DND-41 (cell line): Measurements from ENCODE around the gene SIL1.

Experiments
- ATAC-seq: fragments of 200-7000 bp; cut with Tn5 transposase; 3 replicates; pipeline ENCODE4 v1.9.1; 2021; ENCODE audit warnings: low read depth; ENCODE audit not compliant: insufficient read depth
- DNase-seq: peaks from one replicate; pipeline ENCODE4 v3.0.0-alpha.2; 2020
- H2AFZ ChIP-seq: 2 replicates; pipeline ENCODE4 v1.6.0; 2012; ENCODE audit warnings: low read depth, low read length
- H3K27ac ChIP-seq: 2 replicates; pipeline ENCODE4 v1.5.1; 2012; ENCODE audit warnings: low read length, inconsistent platforms
- H3K27me3 ChIP-seq: fragments of 200-600 bp; sonication (generic); 2 replicates; pipeline ENCODE4 v1.6.0; 2012; ENCODE audit warnings: low read length, mild to moderate bottlenecking, inconsistent platforms; ENCODE audit not compliant: insufficient read depth, poor library complexity
- H3K36me3 ChIP-seq: 2 replicates; pipeline ENCODE4 v1.5.1; 2012; ENCODE audit warnings: low read length, inconsistent platforms; ENCODE audit not compliant: insufficient read depth
- H3K4me1 ChIP-seq: 2 replicates; pipeline ENCODE4 v1.5.1; 2012; ENCODE audit warnings: mild to moderate bottlenecking, low read length; ENCODE audit not compliant: insufficient read depth
- H3K4me2 ChIP-seq: 2 replicates; pipeline ENCODE4 v1.6.0; 2012; ENCODE audit warnings: mild to moderate bottlenecking, moderate library complexity, low read length, inconsistent platforms; ENCODE audit not compliant: insufficient read depth
- H3K4me3 ChIP-seq, 2 experiments: fragments of 200-600 bp in 1 of 2; shearing (Covaris generic) in 1 of 2; 2 replicates each; pipeline ENCODE4 v1.5.1; 2012 to 2016; ENCODE audit warnings: inconsistent platforms in 2 of 2, low read length in 2 of 2, mild to moderate bottlenecking in 2 of 2, low read depth in 1 of 2, moderate library complexity in 1 of 2
- H3K79me2 ChIP-seq: 2 replicates; pipeline ENCODE4 v1.6.0; 2012; ENCODE audit warnings: low read length, inconsistent platforms; ENCODE audit not compliant: insufficient read depth
- H3K9ac ChIP-seq: 2 replicates; pipeline ENCODE4 v1.6.0; 2012; ENCODE audit warnings: low read depth, mild to moderate bottlenecking, inconsistent platforms, low read length, moderate library complexity
- H3K9me3 ChIP-seq: 2 replicates; pipeline ENCODE4 v1.5.1; 2012; ENCODE audit warnings: low read length, moderate library complexity, mild to moderate bottlenecking, inconsistent platforms; ENCODE audit not compliant: insufficient read depth, severe bottlenecking
- H4K20me1 ChIP-seq: 2 replicates; pipeline ENCODE4 v1.6.0; 2012; ENCODE audit warnings: low read length; ENCODE audit not compliant: insufficient read depth
- CTCF ChIP-seq: IDR thresholded peaks from 2 replicates; pipeline ENCODE4 v1.5.1; 2012; ENCODE audit warnings: borderline replicate concordance, low read length, moderate library complexity, mild to moderate bottlenecking; ENCODE audit not compliant: poor library complexity, severe bottlenecking; ENCODE audit errors: extremely low read depth
- EZH2 ChIP-seq: IDR thresholded peaks from 3 replicates; pipeline ENCODE4 v1.6.1; 2012; ENCODE audit warnings: borderline replicate concordance, low read depth, mild to moderate bottlenecking, moderate library complexity, low read length, inconsistent platforms; ENCODE audit not compliant: severe bottlenecking

Gene SIL1

GRCh38 chr5:139079225-139079990, 118.8 kb downstream of the SIL1 start:
- H3K4me2 ChIP-seq, result no peak overlapping the region
- 0 out of 2 replicates have a peak, but pooled peaks cover 4% of the 10 kb centered on the region for H4K20me1 ChIP-seq
- H3K79me2 ChIP-seq, result no peaks in the 10 kb centered on the region
- no peaks in the 10 kb centered on the region for H3K36me3 ChIP-seq
- ATAC-seq (no peak), DNase-seq (no peak)
- no peak overlapping the region for H3K4me3 ChIP-seq
- H3K27me3 ChIP-seq, result no peaks in the 10 kb centered on the region
- H2AFZ ChIP-seq, result no peak overlapping the region
- H3K9ac ChIP-seq, result no peak overlapping the region
- peaks cover 17% of the 10 kb centered on the region for H3K4me1 ChIP-seq
- no peaks in the 10 kb centered on the region for H3K9me3 ChIP-seq
- H3K27ac ChIP-seq, result no peak overlapping the region
- TF ChIP-seq CTCF (no peak), EZH2 (no peak)

- Histone ChIP-seq H3K9me3 (no peaks in the 10 kb centered on the region), H3K4me3 (no peak overlapping the region), H4K20me1 (0 out of 2 replicates have a peak, but pooled peaks cover 4% of the 10 kb centered on the region), H3K79me2 (no peaks in the 10 kb centered on the region), H3K36me3 (no peaks in the 10 kb centered on the region), H3K9ac (no peak overlapping the region), H3K4me1 (peaks cover 17% of the 10 kb centered on the region), H3K27me3 (no peaks in the 10 kb centered on the region), H3K4me2 (peak overlapping the region; percentile 23; the same call in 1 of the 2 replicates), H2AFZ (no peak overlapping the region), H3K27ac (peak overlapping the region; percentile 52)
- TF ChIP-seq CTCF, result peak; percentile 40
- no peak for TF ChIP-seq EZH2
- ATAC-seq (peak; percentile 94), DNase-seq (peak; percentile 61)
Observed at GRCh38 chr5:139078345-139078744, 119.8 kb downstream of the SIL1 start.

GRCh38 chr5:139077899-139078298, 120.3 kb downstream of the SIL1 start:
- Histone ChIP-seq H3K4me2 (no peak overlapping the region), H3K4me1 (peaks cover 17% of the 10 kb centered on the region), H2AFZ (no peak overlapping the region), H3K36me3 (no peaks in the 10 kb centered on the region), H4K20me1 (0 out of 2 replicates have a peak, but pooled peaks cover 4% of the 10 kb centered on the region), H3K4me3 (no peak overlapping the region), H3K27ac (no peak overlapping the region), H3K9ac (no peak overlapping the region), H3K9me3 (no peaks in the 10 kb centered on the region), H3K79me2 (no peaks in the 10 kb centered on the region), H3K27me3 (no peaks in the 10 kb centered on the region)
- no peak for TF ChIP-seq EZH2
- TF ChIP-seq CTCF, result no peak
- ATAC-seq (no peak), DNase-seq (no peak)
